Stimulated activated memory B cell treated with anti-CD40 and anti-IgM and Interleukin-4, amounts not matched to agents 10 μg/mL and 1 μg/mL and 100 μg/mL, for 72 hours (primary cell): ENCODE data around the gene FCN3.
"Not testable (repeated sequence)": the region's sequence is repeated elsewhere in the genome, so short reads cannot be mapped to it uniquely, and the experiment has no call there.

ENCODE experiments used
- ATAC-seq: fragments of 150-1000 bp; cut with Tn5 transposase; 2 replicates; pipeline ENCODE4 v1.10.0; 2021
- H3K27ac Mint-ChIP-seq: one replicate; pipeline ENCODE4 v1.8.0; 2022; ENCODE audit warnings: mild to moderate bottlenecking, mixed read lengths
- H3K27me3 Mint-ChIP-seq: one replicate; pipeline ENCODE4 v1.8.0; 2022; ENCODE audit warnings: mixed read lengths
- H3K36me3 Mint-ChIP-seq: one replicate; pipeline ENCODE4 v1.8.0; 2022; ENCODE audit warnings: mixed read lengths
- H3K4me1 Mint-ChIP-seq: one replicate; pipeline ENCODE4 v1.8.0; 2022; ENCODE audit warnings: mixed read lengths
- H3K4me3 Mint-ChIP-seq: one replicate; pipeline ENCODE4 v1.8.0; 2022; ENCODE audit warnings: mild to moderate bottlenecking, moderate library complexity, mixed read lengths
- H3K9me3 Mint-ChIP-seq: one replicate; pipeline ENCODE4 v1.8.0; 2022; ENCODE audit warnings: mixed read lengths

FCN3 gene

GRCh38 chr1:27374362-27375086 is at the start of gene FCN3:
Gene FCN3 (minus strand): TSS chr1:27374824. CDS start chr1:27374818, 6 bp downstream.
- Mint-ChIP-seq H3K4me3 (no peak within 1 kb of the TSS), H3K4me1 (peaks cover 27% of the 10 kb centered on the region), H3K27ac (no peak within 1 kb of the TSS), H3K27me3 (no peaks in the 10 kb centered on the region), H3K36me3 (no peaks in the 10 kb centered on the region), H3K9me3 (no peaks in the 10 kb centered on the region)
- no peak for ATAC-seq

DNA sequence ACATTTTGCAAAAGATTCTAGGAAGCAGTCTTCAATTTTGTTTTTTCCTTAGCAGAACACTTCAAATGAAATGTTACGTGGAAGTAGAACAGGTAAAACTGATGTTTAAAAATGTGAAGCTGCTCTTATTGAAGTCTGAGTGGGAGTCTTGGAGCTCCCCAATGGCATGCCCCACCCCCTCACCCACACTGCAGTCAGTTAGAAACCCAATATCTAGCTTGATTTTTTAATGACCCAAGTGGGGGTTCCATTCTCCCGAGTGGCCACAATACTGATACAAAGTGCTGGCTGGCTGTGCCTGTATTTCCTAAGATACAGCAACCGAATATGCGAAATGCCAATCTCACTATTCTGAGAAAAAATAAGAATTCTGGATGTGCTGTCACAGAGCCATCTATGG is 49.1 kb upstream of the FCN3 start:
- Mint-ChIP-seq H3K4me3 (no peak overlapping the region), H3K27ac (no peak overlapping the region), H3K4me1 (peaks cover 62% of the 10 kb centered on the region), H3K9me3 (no peaks in the 10 kb centered on the region), H3K27me3 (no peaks in the 10 kb centered on the region), H3K36me3 (peaks cover 31% of the 10 kb centered on the region)
- ATAC-seq = no peak

GRCh38 chr1:27418326-27419185 is 43.9 kb upstream of the FCN3 start:
- Mint-ChIP-seq H3K27ac (peak overlapping the region; percentile 93), H3K36me3 (peaks cover 34% of the 10 kb centered on the region), H3K9me3 (no peaks in the 10 kb centered on the region), H3K4me3 (peak overlapping the region; percentile 55), H3K27me3 (no peaks in the 10 kb centered on the region), H3K4me1 (peaks cover 55% of the 10 kb centered on the region)
- ATAC-seq = peak; percentile 97

- Mint-ChIP-seq H3K9me3 (no peaks in the 10 kb centered on the region), H3K4me1 (peaks cover 54% of the 10 kb centered on the region), H3K27me3 (no peaks in the 10 kb centered on the region), H3K36me3 (peaks cover 42% of the 10 kb centered on the region), H3K27ac (peak overlapping the region; percentile 93), H3K4me3 (no peak overlapping the region)
- ATAC-seq = no peak
These were observed 43.1 kb upstream of the FCN3 start for GRCh38 chr1:27417713-27418112.

DNA sequence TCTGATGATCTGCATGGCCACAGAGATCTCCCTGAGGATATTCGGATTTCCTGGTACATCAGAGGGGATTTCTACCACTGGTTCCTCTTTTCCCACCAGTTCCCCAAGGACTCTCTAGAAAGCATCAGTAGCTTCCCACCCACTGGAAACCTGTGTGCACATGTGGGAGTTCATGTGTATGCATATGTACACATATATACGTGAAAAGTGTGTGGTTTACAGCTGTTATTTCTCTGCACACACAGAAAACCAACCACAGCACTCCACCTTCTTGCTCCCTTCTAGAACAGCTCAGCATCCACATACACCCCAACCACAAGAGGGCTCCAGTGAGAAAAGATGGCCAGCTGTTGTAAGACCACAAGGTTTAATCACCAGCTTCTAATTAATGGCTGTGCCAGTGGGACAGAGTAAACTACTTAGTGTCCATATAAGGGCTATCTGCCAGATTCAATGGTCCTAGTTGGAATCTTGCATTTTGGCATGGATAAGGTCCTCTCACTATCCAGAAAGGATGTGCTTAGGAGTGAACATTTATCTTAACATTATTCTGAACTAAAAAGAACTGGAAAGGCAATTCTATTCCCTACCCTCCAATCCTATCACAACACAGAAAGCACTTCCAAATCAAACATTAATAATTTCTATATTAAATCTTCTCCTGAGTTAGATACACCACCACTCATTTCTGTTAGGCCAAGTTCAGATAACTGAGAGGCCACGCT is 41.9 kb upstream of the FCN3 start:
- peak; percentile 76 for ATAC-seq
- no peak overlapping the region for H3K4me3 Mint-ChIP-seq
- no peaks in the 10 kb centered on the region for H3K9me3 Mint-ChIP-seq
- H3K27me3 Mint-ChIP-seq = no peaks in the 10 kb centered on the region
- H3K27ac Mint-ChIP-seq = peak overlapping the region; percentile 93
- H3K4me1 Mint-ChIP-seq = peaks cover 43% of the 10 kb centered on the region
- H3K36me3 Mint-ChIP-seq = peaks cover 47% of the 10 kb centered on the region

GRCh38 chr1:27414091-27414490 is 39.5 kb upstream of the FCN3 start:
- H3K4me1 Mint-ChIP-seq = peaks cover 36% of the 10 kb centered on the region
- H3K4me3 Mint-ChIP-seq = no peak overlapping the region
- H3K36me3 Mint-ChIP-seq = peaks cover 57% of the 10 kb centered on the region
- H3K27ac Mint-ChIP-seq = no peak overlapping the region
- no peaks in the 10 kb centered on the region for H3K27me3 Mint-ChIP-seq
- H3K9me3 Mint-ChIP-seq = no peaks in the 10 kb centered on the region
- no peak for ATAC-seq

- Mint-ChIP-seq H3K4me3 (no peak overlapping the region), H3K36me3 (peaks cover 59% of the 10 kb centered on the region), H3K9me3 (no peaks in the 10 kb centered on the region), H3K27me3 (no peaks in the 10 kb centered on the region), H3K27ac (no peak overlapping the region), H3K4me1 (peaks cover 33% of the 10 kb centered on the region)
- no peak for ATAC-seq
These were observed 38.4 kb upstream of the FCN3 start for GRCh38 chr1:27413004-27413403.

GRCh38 chr1:27412502-27412901 is 37.9 kb upstream of the FCN3 start:
- Mint-ChIP-seq H3K4me1 (peaks cover 36% of the 10 kb centered on the region), H3K27me3 (no peaks in the 10 kb centered on the region), H3K27ac (no peak overlapping the region), H3K4me3 (no peak overlapping the region), H3K36me3 (peaks cover 63% of the 10 kb centered on the region), H3K9me3 (no peaks in the 10 kb centered on the region)
- no peak for ATAC-seq

GRCh38 chr1:27410709-27411108 is 36.1 kb upstream of the FCN3 start:
- peaks cover 36% of the 10 kb centered on the region for H3K4me1 Mint-ChIP-seq
- no peak overlapping the region for H3K27ac Mint-ChIP-seq
- H3K27me3 Mint-ChIP-seq = no peaks in the 10 kb centered on the region
- no peak overlapping the region for H3K4me3 Mint-ChIP-seq
- ATAC-seq = no peak
- H3K9me3 Mint-ChIP-seq = no peaks in the 10 kb centered on the region
- H3K36me3 Mint-ChIP-seq = peaks cover 59% of the 10 kb centered on the region

DNA sequence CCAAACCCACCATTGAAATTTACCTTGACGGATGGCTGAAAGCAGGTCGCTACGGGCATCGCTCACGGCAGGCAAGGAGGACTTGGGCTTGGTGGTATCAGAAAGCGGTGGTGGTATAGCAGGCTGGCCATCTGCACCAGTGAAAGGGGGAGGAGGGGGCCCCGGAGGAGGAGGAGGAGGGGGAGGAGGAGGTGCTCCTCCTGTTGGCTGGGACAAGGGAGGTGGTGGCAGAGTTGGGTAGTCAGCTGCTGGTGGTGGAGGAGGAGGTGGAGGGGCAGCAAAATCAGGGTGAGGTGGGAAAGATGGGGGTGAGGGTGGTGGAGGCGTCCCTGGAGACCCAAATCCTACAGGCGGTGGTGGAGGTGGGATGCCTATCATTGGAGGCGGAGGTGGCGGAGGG is 35.0 kb upstream of the FCN3 start:
- Mint-ChIP-seq H3K27ac (no peak overlapping the region), H3K4me1 (peaks cover 30% of the 10 kb centered on the region), H3K27me3 (no peaks in the 10 kb centered on the region), H3K36me3 (peaks cover 51% of the 10 kb centered on the region), H3K9me3 (no peaks in the 10 kb centered on the region), H3K4me3 (no peak overlapping the region)
- ATAC-seq = no peak

GRCh38 chr1:27408151-27408550 is 33.5 kb upstream of the FCN3 start:
- Mint-ChIP-seq H3K9me3 (no peaks in the 10 kb centered on the region), H3K4me1 (peaks cover 45% of the 10 kb centered on the region), H3K4me3 (no peak overlapping the region), H3K27me3 (no peaks in the 10 kb centered on the region), H3K36me3 (peaks cover 38% of the 10 kb centered on the region), H3K27ac (peak overlapping the region; percentile 62)
- no peak for ATAC-seq

DNA sequence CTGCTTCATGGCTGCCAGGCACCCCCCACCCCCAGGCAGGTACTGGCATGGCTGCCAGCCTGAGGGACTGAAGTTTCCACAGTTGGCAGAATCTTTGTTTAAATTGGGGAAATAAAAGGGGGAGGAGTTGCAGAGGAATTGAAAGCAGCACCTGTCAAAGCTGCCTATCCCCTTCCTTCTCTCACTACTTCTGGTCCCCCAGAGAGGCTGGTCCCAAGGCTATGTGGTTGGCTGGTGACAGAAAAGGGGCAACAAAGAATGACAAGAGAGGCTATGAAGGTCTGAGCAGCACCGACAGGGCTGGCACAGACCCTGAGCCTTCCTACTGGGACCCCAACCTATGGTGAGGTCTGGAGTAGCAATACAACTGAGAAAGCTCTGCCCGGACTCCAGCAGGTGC is 32.2 kb upstream of the FCN3 start:
- ATAC-seq = peak; percentile 41
- not testable (repeated sequence) for H3K27me3 Mint-ChIP-seq, H3K9me3 Mint-ChIP-seq, H3K4me3 Mint-ChIP-seq
- Mint-ChIP-seq H3K4me1 (peaks cover 56% of the 10 kb centered on the region), H3K36me3 (peaks cover 30% of the 10 kb centered on the region), H3K27ac (peak overlapping the region; percentile 85)

DNA sequence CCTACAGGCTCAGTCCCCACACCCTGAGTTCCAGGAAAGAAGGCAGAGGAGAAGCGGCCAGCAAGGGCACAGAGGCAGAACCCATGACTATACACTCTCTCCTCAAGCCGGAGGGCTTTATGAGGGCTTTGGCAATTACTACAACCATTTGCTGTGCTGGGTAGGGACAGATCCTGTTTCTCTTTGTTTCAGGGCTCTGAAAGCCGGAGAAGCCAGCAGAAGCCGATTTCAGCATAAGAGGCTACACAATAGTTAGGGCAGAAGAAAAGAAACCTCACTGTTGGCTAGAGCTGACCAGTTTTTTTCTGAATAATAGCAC is 31.7 kb upstream of the FCN3 start:
- ATAC-seq = no peak
- H3K36me3 Mint-ChIP-seq = peaks cover 27% of the 10 kb centered on the region
- no peaks in the 10 kb centered on the region for H3K9me3 Mint-ChIP-seq
- H3K4me1 Mint-ChIP-seq = peaks cover 60% of the 10 kb centered on the region
- H3K4me3 Mint-ChIP-seq = no peak overlapping the region
- peak overlapping the region; percentile 85 for H3K27ac Mint-ChIP-seq
- no peaks in the 10 kb centered on the region for H3K27me3 Mint-ChIP-seq

DNA sequence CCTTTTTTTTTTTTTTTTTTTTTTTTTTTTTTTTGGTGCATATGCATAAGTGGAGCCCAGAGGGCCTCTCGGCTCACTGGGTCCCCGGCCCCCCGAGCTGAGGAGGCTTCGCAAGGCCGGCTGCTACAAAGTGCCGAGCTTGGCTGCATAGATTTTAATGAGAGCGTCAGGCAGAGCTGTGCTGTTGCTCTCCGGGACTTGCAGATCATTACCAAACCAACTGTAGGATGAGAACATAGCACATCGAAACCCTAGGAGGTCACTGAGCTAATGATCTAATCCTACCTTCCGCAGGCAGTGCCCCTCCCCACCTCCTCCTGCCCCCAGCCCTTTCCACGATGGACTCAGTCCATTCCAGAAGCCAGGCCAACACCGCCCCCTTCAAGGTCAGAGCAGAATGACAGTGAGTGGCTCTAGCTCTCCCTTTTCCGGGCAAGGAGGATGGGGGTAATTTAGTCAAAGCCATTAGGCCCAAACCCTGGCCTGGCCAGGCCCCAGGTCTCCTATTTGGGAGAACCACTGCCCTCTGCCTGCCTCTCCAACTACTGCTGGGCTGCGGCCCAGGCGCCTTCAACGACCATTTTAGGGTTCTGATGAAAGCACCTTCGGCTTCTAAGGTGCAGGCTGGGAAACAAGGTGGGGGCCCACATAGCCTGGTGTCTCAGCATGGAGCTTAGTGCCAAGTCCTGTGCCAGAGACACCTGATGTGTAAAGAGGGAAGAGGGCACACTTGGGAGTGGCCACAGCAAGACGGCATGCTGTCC is 31.2 kb upstream of the FCN3 start:
- not testable (repeated sequence) for H3K4me3 Mint-ChIP-seq, ATAC-seq, H3K27me3 Mint-ChIP-seq, H3K9me3 Mint-ChIP-seq
- Mint-ChIP-seq H3K4me1 (peaks cover 60% of the 10 kb centered on the region), H3K36me3 (peaks cover 22% of the 10 kb centered on the region), H3K27ac (peak overlapping the region; percentile 85)

GRCh38 chr1:27405074-27405473 is 30.4 kb upstream of the FCN3 start:
- H3K9me3 Mint-ChIP-seq = no peaks in the 10 kb centered on the region
- H3K4me3 Mint-ChIP-seq = no peak overlapping the region
- H3K27ac Mint-ChIP-seq = peak overlapping the region; percentile 89
- peaks cover 60% of the 10 kb centered on the region for H3K4me1 Mint-ChIP-seq
- ATAC-seq = no peak
- no peaks in the 10 kb centered on the region for H3K27me3 Mint-ChIP-seq
- H3K36me3 Mint-ChIP-seq = peaks cover 20% of the 10 kb centered on the region
